ENCODE data around the gene GOLGA6D.
"Not testable (repeated sequence)": the region's sequence is repeated elsewhere in the genome, so short reads cannot be mapped to it uniquely, and the experiment has no call there.

GOLGA6D gene

GRCh38 chr15:75333654-75334419, 51.2 kb downstream of the GOLGA6D start:
- not testable (repeated sequence) for DNase-seq

DNA sequence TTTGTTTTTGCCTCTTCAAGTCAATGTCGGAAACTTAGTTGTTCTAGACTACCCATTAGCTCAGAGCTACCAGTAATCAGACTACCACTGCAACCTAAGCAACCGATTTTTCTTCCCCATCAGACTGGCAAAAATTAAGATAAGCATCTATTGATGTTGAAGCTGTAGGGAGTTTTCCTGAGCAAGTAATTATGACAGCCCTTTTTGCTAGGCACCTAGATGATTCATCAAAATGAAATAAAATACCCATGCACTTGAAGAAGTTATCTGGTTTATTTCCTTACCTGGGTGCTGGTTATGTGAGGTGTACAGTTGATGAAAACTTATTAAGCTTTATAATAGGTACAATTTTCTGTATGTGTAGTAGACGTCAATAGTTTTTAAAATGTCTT, 52.7 kb downstream of the GOLGA6D start:
- no peak for DNase-seq

DNA sequence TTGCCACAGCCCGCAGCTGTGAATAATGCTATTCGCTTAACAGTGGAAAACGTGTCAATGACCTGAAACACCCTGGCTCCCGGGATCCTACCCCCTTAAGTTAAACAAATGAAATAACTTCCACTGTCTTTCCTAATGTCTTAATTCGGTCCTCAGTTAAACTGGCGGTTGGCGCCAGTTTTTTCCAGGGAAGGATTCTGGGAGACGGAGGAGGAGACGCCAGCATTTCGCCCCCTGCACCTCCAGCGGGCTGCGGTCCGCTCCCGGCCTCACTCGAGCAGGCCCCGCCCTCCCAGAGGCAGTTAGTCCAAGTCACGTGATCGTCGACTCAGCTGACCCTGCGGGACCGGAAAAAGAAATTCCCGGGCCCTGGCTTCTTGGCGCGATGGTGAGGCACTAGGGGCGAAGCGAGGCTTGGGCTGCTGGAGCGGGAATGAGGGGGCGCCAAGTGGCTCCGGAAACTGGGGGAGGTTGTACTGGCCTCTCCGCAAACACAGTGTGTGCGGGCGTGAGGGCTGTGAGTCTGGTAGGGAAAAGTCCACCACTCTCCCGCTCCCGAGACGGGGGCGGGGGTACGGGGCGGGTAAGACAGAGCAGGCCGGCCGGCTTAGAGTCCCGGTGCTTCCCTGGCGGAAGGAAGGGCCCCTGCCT, 53.2 kb downstream of the GOLGA6D start, which contains the start of gene COMMD4:
TSS of gene COMMD4 (plus strand) at position 359 of the 651 bp plus-strand sequence. CDS start at position 386, 27 bp downstream.
- peak; percentile 81 for DNase-seq

DNA sequence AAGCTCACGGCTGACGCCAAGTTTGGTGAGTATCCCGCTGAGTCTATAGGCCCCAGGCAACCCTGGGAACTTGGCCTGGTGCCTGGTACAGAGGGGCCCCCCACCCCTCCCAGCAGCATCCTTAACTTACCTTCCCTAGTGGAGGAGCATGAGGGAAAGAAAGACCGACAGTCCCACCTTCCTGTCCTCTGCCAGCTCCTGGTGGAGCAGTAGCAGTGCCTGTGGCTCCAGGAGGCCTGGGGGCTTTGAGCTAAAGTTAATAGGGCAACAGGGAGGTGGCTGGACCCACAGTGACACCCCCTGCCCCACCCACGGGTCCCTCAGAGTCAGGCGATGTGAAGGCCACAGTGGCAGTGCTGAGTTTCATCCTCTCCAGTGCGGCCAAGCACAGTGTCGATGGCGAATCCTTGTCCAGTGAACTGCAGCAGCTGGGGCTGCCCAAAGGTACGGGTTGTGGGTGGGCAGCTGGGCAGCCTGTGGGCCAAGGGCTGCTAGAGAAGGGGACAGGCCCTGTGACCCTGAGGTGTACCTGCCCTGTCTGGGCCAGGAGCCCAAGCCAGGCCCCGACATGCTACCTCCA, 56.1 kb downstream of the GOLGA6D start:
- DNase-seq, result no peak

GRCh38 chr15:75339531-75340240, 57.1 kb downstream of the GOLGA6D start:
- no peak for DNase-seq

GRCh38 chr15:75342221-75342620, 59.6 kb downstream of the GOLGA6D start:
- DNase-seq, result no peak

DNA sequence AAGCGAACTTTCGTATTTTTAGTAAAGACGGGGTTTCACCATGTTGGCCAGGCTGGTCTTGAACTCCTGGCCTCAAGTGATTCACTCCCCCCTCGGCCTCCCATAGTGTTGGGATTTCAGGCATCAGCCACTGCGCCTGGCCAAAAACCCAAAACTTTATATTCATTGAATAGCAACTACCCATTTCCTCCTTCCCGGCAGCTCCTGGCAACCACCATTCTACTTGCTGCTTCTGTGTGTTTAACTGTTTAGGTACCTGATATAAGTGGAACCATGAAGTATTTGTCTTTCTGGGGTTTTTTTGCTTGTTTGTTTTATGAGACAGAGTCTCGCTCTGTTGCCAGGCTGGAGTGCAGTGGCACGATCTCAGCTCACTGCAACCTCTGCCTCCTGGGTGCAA, 61.3 kb downstream of the GOLGA6D start:
- DNase-seq, result not testable (repeated sequence)
